HG03066 (cell line): ENCODE results near the gene SLC9C2.
"Not testable (repeated sequence)": the region's sequence is repeated elsewhere in the genome, so short reads cannot be mapped to it uniquely, and the experiment has no call there.

Source experiments
- ATAC-seq: cut with Tn5 transposase; IDR thresholded peaks from one replicate; pipeline ENCODE4 v1.9.1; 2021; ENCODE audit warnings: low read depth; ENCODE audit not compliant: unreplicated experiment

SLC9C2 gene

GRCh38 chr1:173603056-173603591, at the start of gene SLC9C2:
TSS of gene SLC9C2 (minus strand) at chr1:173603072. CDS start at chr1:173601776, 1,296 bp downstream.
- ATAC-seq: no peak

- ATAC-seq: no peak
Observed at GRCh38 chr1:173648880-173649605, 46.2 kb upstream of the SLC9C2 start.

GRCh38 chr1:173646656-173647055, 43.8 kb upstream of the SLC9C2 start:
- ATAC-seq: no peak

GRCh38 chr1:173642450-173643139, 39.7 kb upstream of the SLC9C2 start:
- ATAC-seq: not testable (repeated sequence)

- ATAC-seq: no peak
Observed at GRCh38 chr1:173639102-173639501, 36.2 kb upstream of the SLC9C2 start.

- ATAC-seq: no peak
Observed at GRCh38 chr1:173638043-173639021, 35.5 kb upstream of the SLC9C2 start.

- not testable (repeated sequence) for ATAC-seq
Observed at GRCh38 chr1:173637236-173638042, 34.6 kb upstream of the SLC9C2 start.

GRCh38 chr1:173635116-173635515, 32.2 kb upstream of the SLC9C2 start, which contains the start of gene TEX50:
TSS of gene TEX50 (plus strand) at chr1:173635338. CDS start at chr1:173635522, 184 bp downstream.
- no peak for ATAC-seq

- no peak for ATAC-seq
Observed at GRCh38 chr1:173628888-173629287, 26.0 kb upstream of the SLC9C2 start.

- ATAC-seq: no peak
Observed at GRCh38 chr1:173627269-173627668, 24.4 kb upstream of the SLC9C2 start.

- ATAC-seq: no peak
Observed at GRCh38 chr1:173616859-173617258, 14.0 kb upstream of the SLC9C2 start.

- ATAC-seq: not testable (repeated sequence)
Observed at GRCh38 chr1:173613086-173613485, 10.2 kb upstream of the SLC9C2 start.

- no peak for ATAC-seq
Observed at GRCh38 chr1:173608503-173609216, 5.8 kb upstream of the SLC9C2 start.

- ATAC-seq: peak; percentile 58
Observed at GRCh38 chr1:173601588-173601987, 1.3 kb downstream of the SLC9C2 start.

- ATAC-seq: no peak
Observed at GRCh38 chr1:173596097-173596825, 6.6 kb downstream of the SLC9C2 start.

- not testable (repeated sequence) for ATAC-seq
Observed at GRCh38 chr1:173591138-173591537, 11.7 kb downstream of the SLC9C2 start.

- no peak for ATAC-seq
Observed at GRCh38 chr1:173590557-173590956, 12.3 kb downstream of the SLC9C2 start.

- no peak for ATAC-seq
Observed at GRCh38 chr1:173581383-173582079, 21.3 kb downstream of the SLC9C2 start.
